Measurements from ENCODE around the gene TSPAN12. TPM values are rescaled to one million over a fixed set of nuclear protein-coding genes. Genes with fewer than 3 reads are reported as not detected.

The TSPAN12 gene
- total RNA-seq, 1 donor from 2014 or later = 20.7 TPM

- no peak for DNase-seq (ENCODE audit: extremely low read depth, low read depth, low spot score)
Observed at GRCh38 chr7:120760851-120761250, 97.1 kb downstream of the TSPAN12 start.

DNA sequence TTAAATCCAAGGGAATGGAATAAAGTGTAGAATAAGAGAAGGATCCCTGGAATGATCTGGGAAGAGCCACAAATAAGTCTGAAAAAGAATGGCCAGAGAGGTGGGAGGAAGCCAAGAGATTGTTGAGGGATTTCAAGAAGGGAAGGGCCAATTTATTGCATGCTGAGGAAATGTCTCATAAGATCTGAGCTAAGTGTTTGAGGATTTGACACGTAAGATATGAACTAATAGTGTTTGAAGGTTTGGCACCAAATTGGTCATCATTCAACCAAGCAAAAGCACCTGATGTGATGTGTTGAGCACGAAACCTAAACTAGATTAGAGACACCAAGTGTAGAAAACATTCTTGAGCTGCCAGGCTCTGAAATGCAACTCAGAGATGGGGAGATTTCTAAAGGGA lies 97.9 kb downstream of the TSPAN12 start:
- no peak for DNase-seq (ENCODE audit: extremely low read depth, low read depth, low spot score)

- DNase-seq (ENCODE audit: extremely low read depth, low read depth, low spot score) = no peak
Observed at GRCh38 chr7:120743128-120743527, 114.8 kb downstream of the TSPAN12 start.

DNA sequence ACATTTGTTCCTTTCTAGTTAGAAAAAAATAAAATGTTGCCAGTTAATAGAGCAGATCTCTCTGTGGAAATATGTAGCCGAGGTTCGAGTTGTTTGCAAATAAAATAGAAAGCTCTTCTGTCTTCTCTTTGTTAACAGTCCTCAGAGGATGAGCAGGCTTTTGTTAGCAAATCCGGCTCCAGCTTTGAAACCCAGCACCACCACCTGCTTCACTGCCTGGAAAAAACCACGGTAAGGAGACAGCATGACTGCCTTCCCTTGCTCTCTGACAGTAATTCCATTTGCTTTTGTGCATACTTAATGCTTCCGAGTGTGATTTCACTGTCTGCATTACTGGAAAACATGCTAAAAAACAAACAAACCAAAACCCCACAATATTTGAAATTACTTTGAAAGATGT lies 115.6 kb downstream of the TSPAN12 start:
- DNase-seq (ENCODE audit: extremely low read depth, low read depth, low spot score) = no peak

GRCh38 chr7:120741371-120742042 lies 116.4 kb downstream of the TSPAN12 start:
- no peak for DNase-seq (ENCODE audit: extremely low read depth, low read depth, low spot score)

DNA sequence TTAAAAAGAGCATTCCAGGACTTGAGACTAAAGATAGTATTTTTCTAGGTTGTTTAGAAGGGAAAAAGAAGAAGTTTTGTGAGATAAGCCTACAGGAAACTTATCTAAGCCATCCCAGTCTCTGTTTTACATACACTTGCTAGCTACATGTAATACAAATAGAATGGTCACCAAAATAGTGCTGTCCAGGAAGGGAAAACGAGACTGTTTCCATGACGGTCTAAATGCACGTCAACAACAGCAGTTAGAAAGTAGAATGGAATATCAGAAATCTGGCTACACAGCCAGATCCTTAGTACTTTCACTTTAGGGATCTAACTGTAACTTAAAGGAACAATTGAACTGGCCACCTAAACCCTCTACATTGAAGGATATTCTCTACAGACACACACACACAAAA lies 117.6 kb downstream of the TSPAN12 start:
- DNase-seq (ENCODE audit: extremely low read depth, low read depth, low spot score) = peak; percentile 48

GRCh38 chr7:120738816-120739215 lies 119.1 kb downstream of the TSPAN12 start:
- no peak for DNase-seq (ENCODE audit: extremely low read depth, low read depth, low spot score)

Other genes with a start within 250 kb of the TSPAN12 start
- gene ING3, start 92.6 kb upstream of the TSPAN12 start, total RNA-seq = 12.5 and 22.6 TPM in 2 replicates
- 2.0 and 2.3 TPM in 2 replicates for gene CPED1, start 130.6 kb upstream of the TSPAN12 start, total RNA-seq

Data from glomerular endothelial cell (primary cell).